Heart left ventricle (tissue), 16 donors: ENCODE data around the gene DCPS. TPM values are rescaled to one million over a fixed set of nuclear protein-coding genes. Genes with fewer than 3 reads are reported as not detected.

Experiments
- ATAC-seq, 4 donors: fragments of 200-7000 bp; cut with Tn5 transposase; one replicate each; pipeline ENCODE4 v1.9.1; 2020 to 2022; ENCODE audit warnings: moderate library complexity in 4 of 4, mild to moderate bottlenecking in 3 of 4, moderate number of reproducible peaks in 1 of 4
- DNase-seq, 5 donors: peaks; one replicate each; pipeline ENCODE4 v3.0.0-alpha.2; 2020
- H3K27ac ChIP-seq, 12 donors: fragments of 200-600 bp; sonication (generic) in 4 of 12; one replicate each; pipeline versions ENCODE4 v1.5.0 to v1.8.0; 2016 to 2022; ENCODE audit warnings: mild to moderate bottlenecking in 2 of 12
- H3K27me3 ChIP-seq, 9 donors: fragments of 200-600 bp; sonication (generic) in 2 of 9; one replicate each; pipeline versions ENCODE4 v1.5.1 to v1.8.0; 2016 to 2022; ENCODE audit warnings: mild to moderate bottlenecking in 3 of 9
- H3K36me3 ChIP-seq, 9 donors: fragments of 200-600 bp; sonication (generic) in 2 of 9; one replicate each; pipeline versions ENCODE4 v1.5.0 to v1.8.0; 2018 to 2022; ENCODE audit warnings: mild to moderate bottlenecking in 2 of 9
- H3K4me1 ChIP-seq, 12 donors: fragments of 200-600 bp; sonication (generic) in 4 of 12; one replicate each; pipeline versions ENCODE4 v1.5.0 to v1.8.0; 2016 to 2022; ENCODE audit warnings: mild to moderate bottlenecking in 3 of 12
- H3K4me3 ChIP-seq, 12 donors: fragments of 200-600 bp; sonication (generic) in 4 of 12; one replicate each; pipeline versions ENCODE4 v1.5.0 to v1.8.0; 2017 to 2022; ENCODE audit warnings: mild to moderate bottlenecking in 9 of 12, moderate library complexity in 4 of 12
- H3K9me3 ChIP-seq, 12 donors: fragments of 200-600 bp; sonication (generic) in 4 of 12; one replicate each; pipeline versions ENCODE4 v1.5.0 to v1.8.0; 2016 to 2022; ENCODE audit warnings: mild to moderate bottlenecking in 1 of 12
- POLR2A ChIP-seq, 2 donors: fragments of 450-650 bp; IDR thresholded peaks; one replicate each; pipeline ENCODE4 v1.6.1; 2017; ENCODE audit warnings: antibody characterized with exemption in 2 of 2, mild to moderate bottlenecking in 2 of 2, moderate library complexity in 2 of 2
- WGBS, 4 donors: extraction: QIAGEN DNeasy Blood & Tissue Kit in 2 of 4; methylation state at CpG; one replicate each; pipeline versions ENCODE4 v1.1.5 to v1.1.7; 2013 to 2018; 5-methylcytosine and 5-hydroxymethylcytosine counted together
- intact Hi-C, 10 donors: fragments of 100-400 bp; cut with DNase I; formaldehyde crosslinking; loops; one replicate each; pipeline versions ENCODE4 v1.11.1 to v1.14.2; 2022
- polyA plus RNA-seq, 2 donors: library from polyadenylated mRNA; stranded (reverse); fragments of 200-250 nt; gene quantifications; one replicate each; pipeline ENCODE4 v1.2.3, GENCODE V29; 2013
- total RNA-seq, 9 donors: library from RNA; depleted of rRNA in 2 of 9; stranded (reverse); fragments of >200 nt in 2 of 9; fragmentation: NEBNext Ultra II Directional in 3 of 9; extraction: Animal tissue kit (Norgen Biotek cat#: 25700) in 3 of 9; gene quantifications; one replicate each; pipeline versions ENCODE4 v1.1.0 to v1.2.4, GENCODE V29; 2016 to 2023
- TF ChIP-seq, protein P1 (sequence below), 12 donors: fragments of 200-600 bp; sonication (generic) in 4 of 12; IDR thresholded peaks; one replicate each; pipeline versions ENCODE4 v1.5.0 to v1.8.0; 2018 to 2022; ENCODE audit warnings: antibody characterized with exemption in 12 of 12, mild to moderate bottlenecking in 5 of 12
- donor health status: ischemic (EF 13 %, LVEDD 7.1; RV severe dilation, severe dysfunction).
- donor health status: healthy with polysubstance abuse.
- donor health status: DM: no; HTN: yes; CAD: no.
- donor health status: DM: no; HTN: no; CAD: no.
- donor health status: ischemic (EF 25% LVEDD 6.9; RV normal size, moderate dysfunction).
- donor health status: ischemic (EF 25% LVEDD 5.7; RV mildly dilated, moderate dysfunction).
- donor health status: healthy.
- donor health status: DM: yes; HTN: yes; CAD: no.
- donor health status: ischemic (EF 35%, LVEDD 5.7; RV mildly dilated, moderate dysfunction).
- donor health status: nonischemic (EF 11% LVEDD 7.7; RV severe dilation, severe dysfunction).
- donor health status: DM: yes; HTN: yes; CAD: no.
- donor health status: PGD.
- donor health status: ischemic (EF 29% LVEDD 5.4; RV normal size, mild dysfunction).
- donor health status: nonischemic (EF 23%, LVEDD 6.1; RV moderate dilation, normal function).

DCPS gene
- total and polyA plus RNA-seq, 11 donors = 7.7 to 18.9 (median 11.1) TPM

DNA sequence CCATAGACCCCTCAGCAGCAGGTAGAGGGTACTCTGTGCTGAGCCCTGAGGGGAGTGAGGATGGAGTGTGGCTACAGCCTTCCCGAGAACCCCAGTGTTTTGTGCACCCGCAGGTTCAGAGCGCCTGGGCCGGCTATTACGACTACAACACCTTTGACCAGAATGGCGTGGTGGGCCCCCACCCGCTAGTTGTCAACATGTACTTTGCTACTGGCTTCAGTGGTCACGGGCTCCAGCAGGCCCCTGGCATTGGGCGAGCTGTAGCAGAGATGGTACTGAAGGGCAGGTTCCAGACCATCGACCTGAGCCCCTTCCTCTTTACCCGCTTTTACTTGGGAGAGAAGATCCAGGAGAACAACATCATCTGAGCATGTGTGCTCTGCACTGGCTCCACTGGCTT, 26.5 kb upstream of the DCPS start:
- no peak for TF ChIP-seq POLR2A (IDR thresholded peaks at IDR 0.05)
- TF ChIP-seq, protein P1, sequence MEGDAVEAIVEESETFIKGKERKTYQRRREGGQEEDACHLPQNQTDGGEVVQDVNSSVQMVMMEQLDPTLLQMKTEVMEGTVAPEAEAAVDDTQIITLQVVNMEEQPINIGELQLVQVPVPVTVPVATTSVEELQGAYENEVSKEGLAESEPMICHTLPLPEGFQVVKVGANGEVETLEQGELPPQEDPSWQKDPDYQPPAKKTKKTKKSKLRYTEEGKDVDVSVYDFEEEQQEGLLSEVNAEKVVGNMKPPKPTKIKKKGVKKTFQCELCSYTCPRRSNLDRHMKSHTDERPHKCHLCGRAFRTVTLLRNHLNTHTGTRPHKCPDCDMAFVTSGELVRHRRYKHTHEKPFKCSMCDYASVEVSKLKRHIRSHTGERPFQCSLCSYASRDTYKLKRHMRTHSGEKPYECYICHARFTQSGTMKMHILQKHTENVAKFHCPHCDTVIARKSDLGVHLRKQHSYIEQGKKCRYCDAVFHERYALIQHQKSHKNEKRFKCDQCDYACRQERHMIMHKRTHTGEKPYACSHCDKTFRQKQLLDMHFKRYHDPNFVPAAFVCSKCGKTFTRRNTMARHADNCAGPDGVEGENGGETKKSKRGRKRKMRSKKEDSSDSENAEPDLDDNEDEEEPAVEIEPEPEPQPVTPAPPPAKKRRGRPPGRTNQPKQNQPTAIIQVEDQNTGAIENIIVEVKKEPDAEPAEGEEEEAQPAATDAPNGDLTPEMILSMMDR (IDR thresholded peaks at IDR 0.05) = no peak
- peaks cover 0 to 58% (median 49%) of the 10 kb centered on the region in 9 donors for H3K36me3 ChIP-seq
- DNase-seq (no peak), ATAC-seq (no peak)
- H3K27me3 ChIP-seq = no peaks in the 10 kb centered on the region
- no peak overlapping the region for H3K27ac ChIP-seq
- 95 to 99% (median 96%) methylated on average over 9 to 11 of the region's 11 CpGs for WGBS, 4 donors
- H3K4me3 ChIP-seq = no peak overlapping the region
- peaks cover 0 to 23% (median 7%) of the 10 kb centered on the region in 12 donors for H3K4me1 ChIP-seq
- intact Hi-C loops = no loop called here
- H3K9me3 ChIP-seq = no peaks in the 10 kb centered on the region

DNA sequence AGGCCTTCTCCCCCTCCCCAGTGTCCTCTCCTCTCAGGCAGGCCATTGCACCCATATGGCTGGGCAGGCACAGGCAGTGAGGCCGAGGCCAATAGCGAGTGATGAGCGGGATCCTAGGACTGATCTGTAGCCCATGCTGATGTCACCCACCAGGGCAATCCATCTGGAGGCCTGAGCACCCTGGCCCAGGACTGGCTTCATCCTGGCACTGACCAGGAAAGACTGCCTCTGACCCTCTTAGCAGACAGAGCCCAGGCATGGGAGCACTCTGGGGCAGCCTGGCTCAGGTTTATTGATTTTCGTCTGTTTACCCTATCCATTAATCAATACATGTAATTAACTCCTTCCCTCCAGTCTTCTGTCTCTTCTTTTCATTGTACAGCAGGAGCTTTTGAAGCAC, 26.1 kb upstream of the DCPS start:
- Histone ChIP-seq H3K36me3 (peaks cover 0 to 54% (median 46%) of the 10 kb centered on the region in 9 donors), H3K9me3 (no peaks in the 10 kb centered on the region)
- TF ChIP-seq, protein P1 (IDR thresholded peaks at IDR 0.05) = no peak
- no peak for TF ChIP-seq POLR2A (IDR thresholded peaks at IDR 0.05)

DNA sequence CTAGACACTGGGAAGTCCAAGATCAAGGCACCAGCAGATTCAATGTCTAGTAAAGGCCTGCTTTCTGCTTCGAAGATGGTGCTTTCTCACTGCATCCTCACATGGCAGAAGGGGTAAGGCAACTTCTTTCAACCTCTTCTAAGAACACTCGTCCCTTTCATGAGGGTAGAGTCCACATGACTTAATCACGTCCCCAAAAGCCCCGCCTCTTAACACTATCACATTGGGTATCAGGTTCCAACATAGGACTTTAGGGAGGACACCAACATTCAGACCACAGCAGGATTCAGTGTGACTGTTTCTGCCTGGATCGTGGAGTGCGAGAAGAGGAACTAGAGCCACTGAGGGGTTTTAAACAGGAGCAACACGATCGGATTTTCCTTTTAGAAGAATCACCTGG, 24.7 kb upstream of the DCPS start:
- intact Hi-C loops = no loop called here
- 77 to 83% (median 78%) methylated on average over 8 of the region's 8 CpGs for WGBS, 4 donors
- H3K4me3 ChIP-seq = no peak overlapping the region
- no peak overlapping the region for H3K27ac ChIP-seq
- no peaks in the 10 kb centered on the region for H3K27me3 ChIP-seq
- no peaks in the 10 kb centered on the region for H3K9me3 ChIP-seq
- no peak for TF ChIP-seq POLR2A (IDR thresholded peaks at IDR 0.05)
- TF ChIP-seq, protein P1 (IDR thresholded peaks at IDR 0.05) = no peak
- H3K4me1 ChIP-seq = peaks cover 0 to 33% (median 9%) of the 10 kb centered on the region in 12 donors
- peaks cover 0 to 40% (median 36%) of the 10 kb centered on the region in 9 donors for H3K36me3 ChIP-seq
- no peak for DNase-seq
- no peak for ATAC-seq

More for the DNA sequence above, 26.1 kb upstream of the DCPS start:
- DNase-seq (no peak), ATAC-seq (no peak)
- Histone ChIP-seq H3K4me3 (no peak overlapping the region), H3K4me1 (peaks cover 0 to 25% (median 7%) of the 10 kb centered on the region in 12 donors), H3K27me3 (no peaks in the 10 kb centered on the region), H3K27ac (no peak overlapping the region)
- 90 to 96% (median 94%) methylated on average over 1 to 4 of the region's 4 CpGs for WGBS, 4 donors
- intact Hi-C loops = no loop called here

DNA sequence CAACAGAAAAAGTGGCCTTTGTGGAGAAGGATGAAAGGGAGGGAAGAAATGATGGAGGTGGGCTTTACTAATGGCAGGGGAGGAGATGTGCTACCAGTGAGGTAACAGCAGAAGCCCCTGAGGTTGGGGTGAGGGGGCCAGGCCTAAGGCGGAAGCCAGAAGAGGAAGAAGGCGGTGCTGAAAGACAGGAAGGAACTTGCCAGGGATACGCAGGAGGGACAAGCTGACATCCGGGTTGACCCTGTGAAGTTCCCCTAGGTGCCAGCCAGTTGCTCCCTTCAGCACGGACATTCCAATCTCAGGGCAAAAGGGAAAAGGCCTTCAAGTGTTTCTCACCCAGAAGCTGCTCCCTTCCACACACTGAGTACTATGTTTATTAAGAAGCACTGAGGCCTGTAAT, 23.3 kb upstream of the DCPS start:
- Histone ChIP-seq H3K9me3 (no peaks in the 10 kb centered on the region), H3K4me1 (peaks cover 0 to 45% (median 9%) of the 10 kb centered on the region in 12 donors), H3K36me3 (peaks cover 0 to 27% (median 22%) of the 10 kb centered on the region in 9 donors), H3K27ac (peak overlapping the region in 1 of 12 donors; percentile 42), H3K4me3 (no peak overlapping the region), H3K27me3 (no peaks in the 10 kb centered on the region)
- intact Hi-C loops = no loop called here
- DNase-seq (peak in 2 of 5 donors; percentile 42 to 45), ATAC-seq (no peak)
- TF ChIP-seq POLR2A (IDR thresholded peaks at IDR 0.05) = no peak
- TF ChIP-seq, protein P1 (IDR thresholded peaks at IDR 0.05) = no peak
- WGBS, 4 donors = 64 to 73% (median 68%) methylated on average over 5 of the region's 5 CpGs
